ENCODE data around the gene EFNA5. TPM values are rescaled to one million over a fixed set of nuclear protein-coding genes. Genes with fewer than 3 reads are reported as not detected.

EFNA5 gene
- polyA plus RNA-seq, 1 donor (not counting 4 experiments of a cell fraction or from before 2014, with no cell fraction given), result 4.8 TPM

DNA sequence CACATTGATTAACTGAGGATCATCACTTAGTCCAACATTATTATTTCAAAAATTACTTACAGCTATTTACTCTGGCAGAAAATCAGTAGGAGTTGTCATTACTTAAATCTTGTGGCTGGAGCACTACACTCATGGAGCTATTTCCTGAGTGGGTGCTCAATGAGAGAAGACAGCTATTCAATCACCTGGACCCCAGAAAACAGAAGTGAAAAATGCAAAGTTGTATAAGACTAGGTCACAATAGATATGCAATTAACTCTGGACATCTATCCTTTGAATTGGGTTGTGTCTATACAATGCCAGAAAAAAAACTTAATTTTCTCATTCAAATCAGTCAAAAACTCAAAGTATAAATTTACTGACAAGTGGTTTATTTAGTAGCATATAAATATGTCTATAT, 340.9 kb downstream of the EFNA5 start:
- Histone ChIP-seq H3K4me2 (ENCODE audit: control insufficient read depth, extremely low read depth, insufficient read depth, low read depth, low read length) (no peak overlapping the region), H3K27ac (ENCODE audit: control insufficient read depth, insufficient read depth, low read length) (no peak overlapping the region), H2AFZ (ENCODE audit: control insufficient read depth, low read length) (no peak overlapping the region), H4K20me1 (ENCODE audit: control insufficient read depth, extremely low read depth, insufficient read depth, low read length) (no peaks in the 10 kb centered on the region), H3K4me1 (ENCODE audit: control insufficient read depth, extremely low read depth, insufficient read depth, low read length) (peaks cover 7% of the 10 kb centered on the region), H3K27me3 (ENCODE audit: control insufficient read depth, extremely low read depth, insufficient read depth, low read length) (no peaks in the 10 kb centered on the region), H3K4me3 (ENCODE audit: control insufficient read depth in 2 of 3, extremely low read depth in 1 of 3, insufficient read depth in 2 of 3, low read depth in 1 of 3, low read length in 3 of 3) (no peak overlapping the region), H3K9me1 (ENCODE audit: control insufficient read depth, extremely low read depth, insufficient read depth, low read length) (no peaks in the 10 kb centered on the region), H3K36me3 (ENCODE audit: control insufficient read depth in 2 of 2, extremely low read depth in 1 of 2, insufficient read depth in 2 of 2, low read length in 2 of 2) (no peaks in the 10 kb centered on the region), H3K9me3 (ENCODE audit: control insufficient read depth, low read depth, low read length) (no peaks in the 10 kb centered on the region), H3K9ac (ENCODE audit: control insufficient read depth, extremely low read depth, insufficient read depth, low read length) (no peak overlapping the region), H3K79me2 (ENCODE audit: control insufficient read depth, insufficient read depth, low read length) (no peaks in the 10 kb centered on the region)
- DNase-seq (ENCODE audit: low read depth, low spot score) (no peak), FAIRE-seq (no peak)
- no peak for TF ChIP-seq EZH2 (IDR thresholded peaks at IDR 0.05; ENCODE audit: low read length)
- TF ChIP-seq, protein P1, sequence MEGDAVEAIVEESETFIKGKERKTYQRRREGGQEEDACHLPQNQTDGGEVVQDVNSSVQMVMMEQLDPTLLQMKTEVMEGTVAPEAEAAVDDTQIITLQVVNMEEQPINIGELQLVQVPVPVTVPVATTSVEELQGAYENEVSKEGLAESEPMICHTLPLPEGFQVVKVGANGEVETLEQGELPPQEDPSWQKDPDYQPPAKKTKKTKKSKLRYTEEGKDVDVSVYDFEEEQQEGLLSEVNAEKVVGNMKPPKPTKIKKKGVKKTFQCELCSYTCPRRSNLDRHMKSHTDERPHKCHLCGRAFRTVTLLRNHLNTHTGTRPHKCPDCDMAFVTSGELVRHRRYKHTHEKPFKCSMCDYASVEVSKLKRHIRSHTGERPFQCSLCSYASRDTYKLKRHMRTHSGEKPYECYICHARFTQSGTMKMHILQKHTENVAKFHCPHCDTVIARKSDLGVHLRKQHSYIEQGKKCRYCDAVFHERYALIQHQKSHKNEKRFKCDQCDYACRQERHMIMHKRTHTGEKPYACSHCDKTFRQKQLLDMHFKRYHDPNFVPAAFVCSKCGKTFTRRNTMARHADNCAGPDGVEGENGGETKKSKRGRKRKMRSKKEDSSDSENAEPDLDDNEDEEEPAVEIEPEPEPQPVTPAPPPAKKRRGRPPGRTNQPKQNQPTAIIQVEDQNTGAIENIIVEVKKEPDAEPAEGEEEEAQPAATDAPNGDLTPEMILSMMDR (optimal IDR thresholded peaks at IDR 0.05 in 1 of 3, IDR thresholded peaks at IDR 0.05 in 1 of 3, conservative IDR thresholded peaks at IDR 0.05 in 1 of 3; ENCODE audit: extremely low read depth in 1 of 3, insufficient read depth in 2 of 3, low read length in 3 of 3), result no peak
- dilution Hi-C loops (cut with MboI; ENCODE audit: extremely low pct_ligation_motif_present, low sequenced_read_pairs), result no loop called here

All from keratinocyte (primary cell).